CD4-positive, alpha-beta T cell treated with Interleukin-6 at 100 ng/mL for 8 hours (primary cell): ENCODE data around the gene CDR2.
"Not testable (repeated sequence)": the region's sequence is repeated elsewhere in the genome, so short reads cannot be mapped to it uniquely, and the experiment has no call there.

ENCODE experiments used
- DNase-seq: peaks from one replicate; pipeline ENCODE4 v3.0.0-alpha.2; 2020; ENCODE audit warnings: mixed read lengths, low spot score

The CDR2 gene

DNA sequence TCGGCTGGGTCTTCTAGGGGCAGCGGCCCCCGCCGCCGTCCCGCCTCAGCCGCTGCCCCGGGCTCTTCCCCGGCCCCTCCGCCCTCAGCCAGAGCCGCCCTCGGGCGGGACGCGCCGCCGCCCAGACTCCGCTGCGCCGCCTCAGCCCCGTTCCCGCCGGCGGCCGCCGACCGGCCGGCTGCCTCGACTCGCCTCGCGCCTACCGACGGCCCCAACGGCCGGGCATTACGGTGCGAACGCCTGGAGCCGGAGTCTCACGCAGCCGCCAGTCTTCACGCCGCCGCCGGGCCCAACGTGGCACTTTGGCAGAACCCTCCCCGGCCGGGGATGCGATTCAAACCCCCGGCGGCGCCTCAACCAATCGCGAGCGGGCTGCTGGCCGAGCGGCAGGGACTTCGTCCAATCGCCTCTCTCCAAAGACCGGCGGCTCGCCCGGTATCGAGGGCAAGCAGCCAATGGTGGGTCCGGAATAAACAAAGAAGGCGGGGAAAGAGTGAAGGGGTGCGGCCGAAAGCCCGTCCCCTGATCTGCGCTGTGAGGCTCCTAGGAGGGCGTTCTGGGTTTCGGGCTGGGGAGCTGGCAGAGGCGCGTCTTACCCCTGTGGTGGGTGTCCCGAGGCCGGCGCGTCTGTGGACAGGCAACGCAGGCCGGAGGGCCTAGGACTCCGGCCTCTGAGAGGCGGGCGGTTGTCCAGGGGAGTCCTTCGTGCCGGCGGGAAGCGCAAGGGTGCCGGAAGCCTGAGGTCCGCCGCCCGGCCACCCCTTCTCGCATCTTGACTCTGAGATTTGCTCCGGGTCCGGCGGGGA lies at the start of gene CDR2:
TSS of gene CDR2 (minus strand) at position 309 of the 806 bp plus-strand sequence. CDS start 310 bp downstream, outside the sequence.
- peak; percentile 99 for DNase-seq

DNA sequence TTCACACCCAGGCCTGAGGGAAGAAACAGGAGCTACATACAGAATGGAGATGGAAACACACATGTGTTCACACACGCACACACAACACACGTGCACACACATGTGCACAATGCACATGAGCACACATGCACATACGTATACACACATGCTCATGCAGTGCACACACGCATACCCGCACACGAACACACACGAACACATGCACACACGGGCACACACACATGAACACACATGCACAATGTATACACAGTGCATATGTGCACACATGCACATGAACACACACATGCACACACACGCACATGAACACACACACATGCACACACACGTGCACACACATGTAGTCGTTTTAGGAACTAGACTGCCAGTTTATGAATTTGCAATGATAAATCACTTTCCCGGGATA lies 49.3 kb upstream of the CDR2 start:
- no peak for DNase-seq

DNA sequence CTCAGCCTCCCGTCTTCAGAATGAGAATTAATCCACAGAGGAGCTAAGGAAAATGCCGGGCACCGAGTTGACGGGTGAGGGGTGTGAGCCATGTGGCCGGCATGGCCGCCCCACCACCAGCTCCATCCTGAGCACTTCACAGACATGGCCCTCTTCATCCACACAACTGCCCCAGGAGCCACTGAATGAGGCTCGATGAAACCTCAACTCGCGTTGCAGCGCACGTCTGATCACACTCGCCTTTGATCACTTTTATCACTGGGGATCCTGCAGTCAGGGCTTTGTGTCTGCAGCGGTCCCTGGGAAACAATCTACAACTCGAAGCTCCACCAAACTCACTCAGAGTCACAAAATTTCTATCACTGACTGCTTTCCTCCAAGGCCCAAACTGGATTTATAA lies 46.7 kb upstream of the CDR2 start:
- DNase-seq, result no peak

DNA sequence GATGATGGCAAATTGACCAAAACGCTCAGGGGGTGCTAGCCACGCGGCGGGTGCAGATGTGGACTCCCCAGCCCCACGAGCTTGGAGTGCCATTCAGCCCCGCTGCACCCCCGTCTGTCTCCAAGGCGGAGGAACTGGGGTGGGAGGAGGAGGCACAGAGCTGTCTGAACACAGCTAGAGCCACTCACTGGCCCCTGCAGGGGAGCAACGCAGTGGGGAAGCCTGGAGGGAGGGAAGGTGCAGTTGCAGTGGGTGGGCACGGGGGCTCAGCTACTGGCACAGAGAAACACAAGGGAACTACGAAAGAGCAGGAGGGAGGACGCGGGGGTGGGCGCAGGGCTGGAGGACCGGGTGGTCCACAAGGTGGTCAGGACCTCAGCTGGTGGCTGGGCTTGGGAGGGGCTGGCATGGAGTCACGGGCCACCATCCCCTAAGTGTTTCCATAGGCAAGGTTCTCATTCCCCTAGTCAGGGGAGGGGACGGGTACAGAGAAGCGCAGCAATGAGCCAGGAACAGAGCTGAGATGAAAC lies 46.3 kb upstream of the CDR2 start:
- no peak for DNase-seq

DNA sequence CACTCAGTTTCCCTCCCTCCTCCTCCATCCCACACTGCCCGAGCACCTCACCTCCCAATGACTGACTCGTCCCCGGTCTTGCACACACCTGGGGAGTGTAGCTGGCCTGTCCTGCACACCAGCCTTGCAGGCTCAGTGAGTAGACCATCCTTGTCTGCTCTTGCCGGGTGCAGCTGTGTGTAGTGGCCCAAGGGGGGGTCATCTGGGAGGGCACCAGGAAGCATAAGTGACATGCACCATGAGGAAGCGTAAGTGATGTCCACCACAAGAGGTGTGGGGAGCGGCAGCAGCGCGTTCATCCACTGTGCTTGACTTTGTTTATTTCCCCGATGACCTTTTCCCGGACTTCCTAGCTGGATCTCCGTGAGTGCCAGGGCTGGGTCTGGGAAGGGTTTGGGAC lies 45.5 kb upstream of the CDR2 start:
- no peak for DNase-seq

DNA sequence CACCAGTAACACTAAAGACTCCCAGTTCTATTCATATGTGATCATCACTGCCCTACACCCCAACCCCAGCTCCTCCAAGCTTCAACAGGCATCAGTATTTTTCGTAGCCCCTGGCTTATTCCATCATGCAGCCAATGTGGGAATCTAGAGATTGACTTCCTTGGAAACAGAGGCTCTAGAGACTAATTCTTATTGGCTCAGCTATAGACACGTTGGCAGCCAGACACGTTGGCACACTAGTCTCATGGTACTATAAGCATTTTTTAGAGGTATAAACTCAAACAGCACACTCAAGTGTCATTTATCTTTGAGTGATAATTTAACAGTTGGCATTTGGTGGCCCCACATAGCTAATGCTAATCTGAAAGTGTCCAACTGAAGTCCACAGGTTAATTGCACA lies 44.4 kb upstream of the CDR2 start:
- DNase-seq, result no peak

DNA sequence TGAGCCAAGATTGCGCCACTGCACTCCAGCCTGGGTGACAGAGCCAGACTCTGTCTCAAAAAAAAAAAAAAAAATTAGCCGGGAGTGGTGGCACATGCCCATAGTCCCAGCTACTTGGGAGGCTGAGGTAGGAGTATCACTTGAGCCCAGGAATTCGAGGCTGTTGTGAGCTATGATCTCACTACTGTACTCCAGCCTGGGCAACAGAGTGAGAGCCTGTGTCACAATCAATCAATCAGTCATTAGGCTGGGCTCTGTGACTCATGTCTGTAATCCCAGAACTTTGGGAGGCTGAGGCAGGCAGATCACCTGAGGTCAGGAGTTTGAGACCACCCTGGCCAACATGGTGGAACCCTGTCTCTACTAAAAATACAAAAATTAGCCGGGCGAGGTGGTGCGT lies 43.4 kb upstream of the CDR2 start:
- DNase-seq, result not testable (repeated sequence)

DNA sequence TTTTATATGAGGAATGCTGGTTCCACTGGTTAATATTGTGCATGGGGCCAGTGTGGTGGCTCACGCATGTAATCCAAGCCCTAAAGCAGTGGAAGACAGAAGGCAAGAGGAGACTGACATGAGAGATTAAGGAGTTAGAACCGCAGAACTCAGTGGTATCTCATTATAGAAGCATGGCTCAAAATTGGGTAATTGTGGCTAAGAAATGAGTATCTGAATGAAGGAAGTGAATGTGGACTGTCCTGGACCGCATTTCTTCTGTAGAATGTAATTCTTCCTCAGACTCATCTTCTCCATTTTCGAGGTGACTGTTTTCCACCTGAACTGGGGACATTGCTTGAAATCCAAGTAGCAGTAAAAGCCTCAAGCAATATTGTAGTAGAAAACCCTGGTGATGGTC lies 42.6 kb upstream of the CDR2 start:
- DNase-seq, result no peak

DNA sequence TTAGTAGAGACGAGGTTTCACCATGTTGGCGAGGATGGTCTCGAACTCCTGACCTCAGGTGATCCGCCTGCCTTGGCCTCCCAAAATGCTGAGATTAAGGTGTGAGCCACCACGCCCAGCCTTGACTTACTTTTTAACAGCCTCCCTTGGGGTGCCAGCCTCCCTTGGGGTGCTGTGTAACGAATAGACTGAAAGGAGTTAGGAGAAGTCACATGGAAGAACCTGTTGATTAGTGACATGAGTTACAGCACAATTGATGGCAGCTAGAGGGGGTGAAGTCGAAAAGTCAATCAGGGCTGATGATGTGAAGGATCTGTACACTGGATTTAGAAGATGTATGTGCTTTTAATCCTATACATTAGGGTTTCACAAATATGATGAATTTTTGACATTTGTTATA lies 39.4 kb upstream of the CDR2 start:
- no peak for DNase-seq

DNA sequence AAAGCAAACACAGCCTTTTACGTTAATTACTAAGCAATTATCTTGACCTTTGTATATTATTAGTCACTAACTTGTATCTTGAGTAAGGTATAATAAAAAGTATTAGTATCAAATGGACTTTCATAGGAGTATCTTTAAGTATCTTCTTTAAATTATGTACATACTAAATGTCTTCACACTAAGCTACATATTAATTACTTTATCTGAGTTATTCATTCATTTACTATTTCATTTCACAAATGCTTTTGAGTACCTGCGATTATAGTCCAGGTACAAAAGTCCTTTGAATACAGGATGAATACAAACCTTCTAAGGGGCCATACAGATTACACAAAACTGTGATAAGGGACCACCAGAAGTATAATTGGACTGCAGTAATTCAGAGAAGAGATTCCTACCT lies 33.1 kb upstream of the CDR2 start:
- DNase-seq, result no peak

DNA sequence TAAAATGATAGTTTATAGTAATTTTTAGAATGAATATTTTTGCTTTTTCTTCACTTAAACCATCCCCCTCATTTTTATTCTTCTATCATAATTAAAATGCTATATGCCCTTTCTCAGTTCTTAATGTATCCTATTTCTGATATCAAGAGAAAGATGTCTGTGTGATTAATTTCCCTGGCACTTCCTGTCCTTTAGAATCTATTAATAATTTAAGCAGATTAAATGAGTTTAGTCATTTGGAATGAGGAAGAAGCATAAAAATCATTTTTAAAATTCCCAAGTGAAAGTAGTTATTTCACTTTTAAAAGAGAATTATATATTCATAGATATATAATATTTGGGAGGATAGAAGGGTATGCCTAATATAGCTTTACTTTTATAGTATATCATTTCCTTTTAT lies 27.8 kb upstream of the CDR2 start:
- DNase-seq, result no peak

DNA sequence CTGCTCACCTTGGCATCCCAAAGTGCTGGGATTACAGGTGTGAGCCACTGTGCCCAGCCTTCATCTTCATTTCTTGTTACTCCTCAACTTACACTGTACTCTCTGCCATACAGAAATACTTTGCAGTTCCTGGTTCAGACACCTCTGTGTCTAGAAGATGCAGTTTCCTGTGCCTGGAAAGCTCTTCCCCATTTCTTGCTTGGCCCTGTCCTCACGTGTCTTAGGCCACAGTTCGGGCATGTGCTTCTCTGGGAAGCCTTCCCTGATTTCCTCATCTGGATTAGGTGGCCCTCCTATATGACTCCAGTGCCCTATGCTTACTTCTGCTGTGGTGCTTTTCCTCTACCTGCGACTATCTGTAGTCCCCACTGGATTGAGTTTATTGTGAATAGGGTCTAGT lies 26.5 kb upstream of the CDR2 start:
- DNase-seq, result no peak

DNA sequence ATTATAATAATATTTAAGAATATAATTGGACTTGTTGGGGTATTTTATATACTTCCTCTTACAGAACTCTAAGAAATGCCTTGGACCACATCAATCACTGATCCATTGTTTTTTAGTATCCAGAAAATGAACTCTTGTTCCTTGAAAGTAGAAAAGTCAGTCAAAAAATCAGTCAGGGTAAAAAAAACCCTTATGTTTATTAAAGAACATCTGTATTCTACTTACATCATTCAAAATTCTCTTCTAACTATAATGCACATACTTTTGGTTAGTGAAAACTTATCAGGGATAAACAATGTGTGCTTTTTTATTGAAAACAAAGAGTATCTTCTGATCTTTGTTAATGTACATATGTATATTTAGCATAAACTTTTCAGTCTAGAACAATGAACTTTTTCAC lies 23.5 kb upstream of the CDR2 start:
- DNase-seq, result no peak

DNA sequence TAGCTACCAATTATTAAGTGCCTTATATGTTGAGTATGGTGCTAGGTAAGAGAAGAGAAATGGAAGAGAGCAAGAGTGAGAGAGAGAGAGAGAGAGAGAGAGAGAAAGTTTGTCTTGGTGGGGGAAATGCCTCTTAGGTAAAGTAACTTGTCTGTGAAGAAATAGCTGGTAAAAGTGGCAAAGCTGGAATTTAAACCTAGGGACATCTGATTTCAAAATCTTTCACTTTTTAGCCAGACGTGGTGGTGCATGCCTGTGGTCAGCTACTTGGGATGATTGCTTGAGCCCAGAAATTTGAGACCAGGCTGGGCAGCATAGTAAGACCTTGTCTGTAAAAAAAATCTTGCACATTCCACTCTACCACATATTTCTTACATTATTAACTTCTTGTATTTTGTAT lies 23.0 kb upstream of the CDR2 start:
- no peak for DNase-seq

DNA sequence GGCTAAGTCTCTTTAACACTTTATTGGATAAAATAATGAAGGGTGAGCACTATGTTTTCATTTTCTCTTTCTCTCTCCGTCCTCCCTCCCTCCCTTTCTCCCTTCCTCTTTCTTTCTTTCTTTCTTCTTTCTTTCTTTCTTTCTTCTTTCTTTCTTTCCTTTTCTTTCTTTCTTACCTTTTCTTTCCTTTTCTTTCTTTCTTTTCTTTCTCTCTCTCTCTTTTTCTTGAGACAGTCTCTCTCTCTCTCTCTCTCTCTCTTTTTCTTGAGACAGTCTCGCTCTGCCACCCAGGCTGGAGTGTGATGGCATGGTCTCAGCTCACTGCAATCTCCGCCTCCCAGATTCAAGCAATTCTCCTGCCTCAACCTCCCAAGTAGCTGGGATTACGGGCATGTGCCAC lies 21.5 kb upstream of the CDR2 start:
- DNase-seq, result no peak

DNA sequence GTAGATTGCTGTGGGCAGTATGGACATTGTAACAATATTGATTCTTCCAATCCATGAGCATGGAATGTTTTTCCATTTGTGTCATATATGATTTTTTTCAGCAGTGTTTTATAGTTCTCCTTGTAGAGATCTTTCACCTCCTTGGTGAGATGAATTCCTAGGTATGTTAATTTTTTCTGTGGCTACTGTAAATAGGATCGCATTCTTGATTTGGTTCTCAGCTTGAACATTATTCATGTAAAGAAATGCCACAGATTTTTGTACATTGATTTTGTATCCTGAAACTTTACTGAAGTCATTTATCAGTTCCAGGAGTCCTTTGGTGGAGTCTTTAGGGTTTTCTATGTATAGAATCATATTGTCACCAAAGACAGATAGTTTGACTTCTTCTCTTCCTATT lies 19.7 kb upstream of the CDR2 start:
- DNase-seq, result no peak

DNA sequence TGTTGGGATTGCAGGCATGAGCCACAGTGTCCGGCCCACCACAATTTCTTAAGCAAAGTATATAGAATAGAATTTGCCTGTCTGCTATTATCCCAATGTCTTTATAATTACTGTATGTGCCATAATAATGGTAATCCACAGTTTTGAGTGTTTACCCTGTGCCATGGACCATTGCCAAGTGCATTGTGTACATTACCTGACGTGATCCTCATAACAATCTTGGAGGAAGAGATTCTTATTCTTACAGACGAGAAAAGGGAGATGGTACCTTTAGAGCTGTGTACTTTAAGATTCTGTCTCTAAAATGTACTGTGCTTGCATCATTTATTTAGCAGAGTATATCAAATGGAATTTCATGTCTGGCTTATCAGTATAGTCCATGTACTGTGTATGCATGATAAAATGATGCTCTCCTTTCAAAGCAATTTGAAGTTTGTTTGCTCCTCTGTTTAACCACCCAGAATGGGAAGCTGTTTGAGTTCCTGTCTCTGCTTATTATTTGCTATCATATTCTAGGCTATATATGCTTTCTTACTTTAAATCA lies 13.8 kb upstream of the CDR2 start:
- DNase-seq, result no peak

DNA sequence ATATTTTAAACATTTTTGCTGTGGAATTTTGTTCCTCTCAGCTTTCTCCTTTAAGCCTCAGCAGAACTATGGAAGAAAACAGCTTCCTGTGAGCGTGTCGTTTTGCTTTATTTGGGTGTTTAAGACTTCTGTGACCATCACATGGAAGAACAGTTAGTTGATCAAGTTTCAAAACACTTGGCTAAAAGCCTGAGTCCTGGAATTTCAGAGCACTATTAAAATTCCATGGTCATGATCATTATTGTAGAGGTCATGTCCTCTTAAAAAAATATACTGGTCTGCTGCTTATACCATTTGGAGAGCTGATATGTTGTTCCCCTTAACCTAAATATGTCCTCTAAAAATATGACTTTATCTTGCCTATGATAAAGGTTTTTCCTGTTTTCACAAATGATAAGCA lies 12.6 kb upstream of the CDR2 start:
- DNase-seq, result no peak

DNA sequence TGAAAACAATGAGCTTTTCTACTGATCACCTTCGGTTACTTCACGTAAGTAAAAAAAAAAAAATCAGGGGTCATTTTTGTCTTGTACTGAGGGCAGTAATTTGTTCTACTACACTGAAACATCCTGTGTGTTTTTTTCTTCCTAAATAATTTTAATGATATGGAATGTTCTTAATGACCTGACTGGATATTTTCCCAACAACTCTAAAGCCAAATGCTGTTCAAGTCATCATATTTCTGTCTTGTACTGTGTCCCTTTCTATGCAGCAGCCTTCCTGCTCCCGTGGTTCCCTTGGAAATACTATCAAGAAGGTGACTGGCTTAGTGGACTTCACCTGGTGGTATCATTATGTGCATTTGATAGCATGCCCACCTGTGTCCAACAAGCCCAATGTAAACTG lies 10.8 kb upstream of the CDR2 start:
- DNase-seq, result no peak

DNA sequence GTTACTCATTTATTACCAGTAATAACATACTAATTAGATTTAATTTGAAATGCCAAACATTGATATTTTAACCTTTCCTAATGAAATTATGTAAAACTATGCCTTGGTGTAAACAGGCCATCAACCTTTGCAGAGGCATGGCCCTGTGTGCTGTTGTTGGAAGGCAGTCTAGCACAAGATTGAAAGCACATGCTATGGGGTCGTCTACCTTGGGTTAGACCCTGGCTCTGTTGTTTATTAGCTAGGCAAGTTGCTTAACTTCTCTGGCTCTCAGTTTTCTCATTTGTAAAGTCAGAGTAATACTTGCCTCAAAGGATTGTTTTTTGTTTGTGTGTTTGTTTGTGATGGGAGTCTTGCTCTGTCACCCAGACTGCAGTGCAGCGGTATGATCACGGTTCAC lies 9.4 kb upstream of the CDR2 start:
- no peak for DNase-seq

DNA sequence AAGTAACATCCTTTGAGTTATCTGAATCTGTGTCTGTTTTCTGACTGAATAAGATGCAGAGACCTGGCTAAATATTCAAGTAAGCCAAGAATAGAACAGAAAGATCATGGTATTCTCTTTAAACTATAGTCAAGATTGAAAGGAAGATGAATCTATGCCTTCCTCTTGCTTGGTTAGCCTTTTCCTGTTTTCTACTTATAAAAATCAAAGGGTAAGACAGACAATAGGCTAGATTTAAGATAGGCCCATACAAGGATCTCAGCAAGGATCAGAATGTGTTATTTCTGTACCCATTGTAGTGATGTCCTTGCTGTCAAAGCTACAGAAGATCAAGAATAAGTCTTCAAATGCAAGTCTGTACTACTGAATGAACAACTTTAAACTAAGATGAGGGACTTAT lies 7.0 kb upstream of the CDR2 start:
- peak; percentile 9 for DNase-seq

DNA sequence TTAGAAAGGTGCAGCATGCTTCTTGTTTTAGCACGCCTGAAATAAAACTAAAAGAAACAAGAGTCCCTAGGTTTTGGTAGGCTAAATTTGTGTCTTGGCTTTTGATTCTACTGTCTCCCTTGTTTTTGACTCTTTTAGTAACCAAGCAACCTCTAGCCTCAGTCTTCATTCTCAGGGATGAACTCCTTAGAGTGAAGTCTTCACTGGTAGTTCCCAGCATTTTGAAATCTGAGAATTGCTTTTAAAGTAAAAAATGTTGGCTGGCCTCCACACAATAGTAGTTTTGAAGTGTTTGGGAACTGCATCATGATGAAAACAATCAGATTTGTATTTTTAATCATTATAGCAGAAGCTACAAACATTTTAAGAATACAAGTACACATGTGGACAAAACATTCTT lies 6.1 kb upstream of the CDR2 start:
- no peak for DNase-seq

DNA sequence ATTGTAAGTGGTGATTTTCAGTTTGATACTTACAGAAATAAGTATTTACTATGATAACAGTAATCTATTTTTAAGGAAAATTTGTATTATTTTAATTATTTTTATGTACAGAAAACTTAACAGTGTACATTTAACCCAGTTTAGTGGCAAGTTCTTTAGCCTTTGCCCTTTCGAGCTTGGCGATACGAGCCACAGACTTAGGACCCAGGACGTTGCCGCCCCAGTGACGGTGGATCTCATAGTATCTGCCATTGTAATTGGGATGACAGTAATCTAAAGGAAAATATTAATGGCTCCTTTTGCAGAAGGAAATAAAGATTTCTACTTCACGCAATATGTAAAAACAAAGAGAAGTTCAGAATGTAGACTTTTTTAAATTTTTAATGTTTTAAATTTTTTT lies 5.2 kb upstream of the CDR2 start:
- DNase-seq, result no peak
